ENCODE data around the gene GNG3.
A peak's percentile ranks its signal among the peaks of the same experiment; 100 is the strongest.
"Not testable (repeated sequence)": the region's sequence is repeated elsewhere in the genome, so short reads cannot be mapped to it uniquely, and the experiment has no call there.

The GNG3 gene

GRCh38 chr11:62707277-62707861 is at the start of gene GNG3, which contains the start of gene BSCL2:
Gene GNG3 (plus strand): TSS chr11:62707676. CDS start chr11:62708296, 620 bp downstream.
Gene BSCL2 (minus strand): TSS chr11:62707424. CDS start chr11:62707195, 229 bp downstream.
- DNase-seq = no peak

- DNase-seq = no peak
Observed at GRCh38 chr11:62664405-62665074, 42.9 kb upstream of the GNG3 start.

DNA sequence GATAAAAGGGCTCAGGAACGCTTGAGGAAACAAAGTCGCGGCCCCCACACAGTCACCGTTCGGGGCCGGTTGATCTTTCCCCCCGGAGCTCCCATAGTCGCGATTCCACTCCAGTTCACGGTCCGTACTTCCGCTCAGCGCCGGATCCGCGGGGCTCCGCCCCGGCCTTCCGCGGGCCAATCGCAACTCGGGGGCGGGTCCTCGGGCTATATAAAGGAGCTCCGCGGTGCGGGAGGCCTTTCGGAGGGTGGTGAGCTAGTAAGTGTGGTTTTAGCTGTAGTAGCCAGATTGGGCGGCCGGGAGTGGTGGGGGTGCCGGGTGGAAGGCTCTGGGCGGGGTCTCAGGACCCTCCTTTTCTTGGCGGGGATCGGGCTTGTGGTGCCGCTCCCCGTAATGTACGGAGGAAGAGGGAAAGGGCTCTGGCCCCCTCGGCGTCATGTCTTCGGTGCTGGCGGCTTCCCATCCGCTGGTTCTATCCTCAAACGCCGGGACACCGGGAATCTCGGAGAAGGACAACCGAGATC is 42.3 kb upstream of the GNG3 start, which contains the start of the genes C11orf98 and CSKMT:
Gene C11orf98, minus strand, starts transcription at position 136 of the 524 bp plus-strand sequence. Its CDS starts 41 bp downstream, at position 95.
Gene CSKMT, plus strand, starts transcription at position 238 of the 524 bp plus-strand sequence. CDS start 568 bp downstream, outside the sequence.
- peak; percentile 91 for DNase-seq

- no peak for DNase-seq
Observed at GRCh38 chr11:62665599-62666258, 41.7 kb upstream of the GNG3 start.

DNA sequence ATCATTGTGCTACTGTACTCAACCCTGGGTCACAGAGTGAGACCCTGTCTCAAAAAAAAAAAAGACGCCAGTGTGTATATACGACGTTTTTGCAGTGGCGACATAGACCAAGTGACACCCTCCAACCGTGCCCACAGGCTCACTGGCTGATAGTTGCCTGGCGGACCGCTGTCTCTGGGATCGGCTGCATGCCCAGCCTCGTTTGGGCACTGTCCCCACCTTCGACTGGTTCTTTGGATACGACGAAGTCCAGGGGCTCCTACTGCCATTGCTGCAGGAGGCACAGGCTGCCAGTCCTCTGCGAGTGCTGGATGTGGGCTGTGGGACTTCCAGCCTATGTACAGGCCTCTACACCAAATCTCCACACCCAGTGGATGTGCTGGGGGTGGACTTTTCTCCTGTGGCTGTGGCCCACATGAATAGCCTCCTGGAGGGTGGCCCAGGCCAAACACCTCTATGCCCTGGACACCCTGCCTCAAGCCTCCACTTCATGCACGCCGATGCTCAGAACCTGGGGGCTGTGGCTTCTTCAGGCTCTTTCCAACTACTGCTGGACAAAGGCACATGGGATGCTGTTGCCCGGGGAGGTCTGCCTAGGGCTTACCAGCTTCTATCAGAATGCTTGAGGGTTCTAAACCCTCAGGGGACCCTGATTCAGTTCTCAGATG is 41.1 kb upstream of the GNG3 start:
- DNase-seq = no peak

DNA sequence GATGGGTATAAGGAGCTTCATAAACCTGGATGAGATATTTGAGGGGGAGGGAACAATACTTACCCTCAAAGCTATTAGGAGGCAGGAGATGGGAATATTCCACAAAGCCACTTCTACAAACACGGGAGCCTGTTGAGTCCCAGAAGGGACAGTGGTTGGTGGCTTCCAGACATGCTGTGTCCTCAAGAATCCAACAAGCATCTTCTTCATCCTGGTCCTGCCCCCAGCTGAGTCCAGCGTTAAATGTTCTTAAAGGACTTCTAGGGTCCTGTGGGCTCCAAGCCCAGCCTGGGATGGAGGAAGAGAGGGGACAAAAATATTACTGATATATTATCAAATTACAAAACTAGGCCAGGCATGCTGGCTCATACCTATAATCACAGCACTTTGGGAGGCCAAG is 40.0 kb upstream of the GNG3 start:
- no peak for DNase-seq

GRCh38 chr11:62669420-62670161 is 37.9 kb upstream of the GNG3 start:
- no peak for DNase-seq

GRCh38 chr11:62671236-62671607 is 36.3 kb upstream of the GNG3 start:
- DNase-seq = no peak

DNA sequence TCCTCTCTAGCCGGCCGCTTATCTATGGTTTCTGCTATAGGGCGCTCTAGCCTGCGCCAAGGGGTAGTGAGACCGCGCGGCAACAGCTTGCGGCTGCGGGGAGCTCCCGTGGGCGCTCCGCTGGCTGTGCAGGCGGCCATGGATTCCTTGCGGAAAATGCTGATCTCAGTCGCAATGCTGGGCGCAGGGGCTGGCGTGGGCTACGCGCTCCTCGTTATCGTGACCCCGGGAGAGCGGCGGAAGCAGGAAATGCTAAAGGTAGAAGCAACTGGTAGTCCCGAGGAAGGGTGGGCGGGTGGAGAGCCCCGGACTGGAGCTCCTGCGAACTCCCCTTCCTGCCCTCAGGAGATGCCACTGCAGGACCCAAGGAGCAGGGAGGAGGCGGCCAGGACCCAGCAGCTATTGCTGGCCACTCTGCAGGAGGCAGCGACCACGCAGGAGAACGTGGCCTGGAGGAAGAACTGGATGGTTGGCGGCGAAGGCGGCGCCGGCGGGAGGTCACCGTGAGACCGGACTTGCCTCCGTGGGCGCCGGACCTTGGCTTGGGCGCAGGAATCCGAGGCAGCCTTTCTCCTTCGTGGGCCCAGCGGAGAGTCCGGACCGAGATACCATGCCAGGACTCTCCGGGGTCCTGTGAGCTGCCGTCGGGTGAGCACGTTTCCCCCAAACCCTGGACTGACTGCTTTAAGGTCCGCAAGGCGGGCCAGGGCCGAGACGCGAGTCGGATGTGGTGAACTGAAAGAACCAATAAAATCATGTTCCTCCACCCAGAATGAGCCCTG is 35.7 kb upstream of the GNG3 start, which contains the start of the genes LBHD1 and UQCC3:
Gene LBHD1, minus strand, starts transcription at position 660 of the 782 bp plus-strand sequence. CDS start 2,236 bp downstream, outside the sequence.
Gene UQCC3, plus strand, starts transcription at position 66 of the 782 bp plus-strand sequence. Its CDS starts 73 bp downstream, at position 139.
- DNase-seq = peak; percentile 90

DNA sequence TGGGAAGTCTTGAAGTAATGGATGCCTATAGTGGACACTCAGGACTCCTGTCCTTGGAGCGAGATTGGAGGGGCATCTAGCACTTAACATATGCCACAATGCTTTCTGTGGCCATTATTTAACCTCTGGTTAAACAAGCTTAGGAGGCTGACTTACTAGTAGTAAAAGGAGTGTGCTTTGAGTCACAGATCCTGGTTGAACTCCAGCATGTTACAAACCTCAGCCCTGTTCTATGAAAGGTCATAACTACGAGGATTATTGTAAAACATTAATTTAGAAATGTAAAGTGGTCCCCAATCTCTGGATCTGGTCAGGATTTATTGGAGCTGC is 34.3 kb upstream of the GNG3 start:
- DNase-seq = no peak

- not testable (repeated sequence) for DNase-seq
Observed at GRCh38 chr11:62675415-62675814, 32.1 kb upstream of the GNG3 start.

DNA sequence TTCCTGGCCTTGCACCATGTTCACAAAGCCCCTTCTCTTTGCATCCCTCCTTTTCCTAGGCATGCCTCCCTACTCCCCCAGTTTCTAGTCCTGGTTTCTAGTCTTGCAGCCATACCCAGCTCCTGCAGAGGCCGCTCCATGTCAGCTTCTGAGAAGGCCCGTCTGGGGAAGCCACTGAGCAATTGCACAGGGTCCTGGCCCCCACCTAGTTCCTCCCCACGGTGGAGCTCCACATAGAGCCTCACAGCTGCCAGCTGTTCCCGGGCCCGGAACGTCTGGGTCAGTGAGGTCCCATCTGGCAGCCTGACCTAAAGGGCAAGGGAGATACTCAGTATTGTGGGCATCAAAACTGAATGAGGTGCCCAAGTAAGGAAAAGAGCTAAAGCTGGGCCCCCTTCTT is 30.8 kb upstream of the GNG3 start:
- DNase-seq = peak; percentile 44

DNA sequence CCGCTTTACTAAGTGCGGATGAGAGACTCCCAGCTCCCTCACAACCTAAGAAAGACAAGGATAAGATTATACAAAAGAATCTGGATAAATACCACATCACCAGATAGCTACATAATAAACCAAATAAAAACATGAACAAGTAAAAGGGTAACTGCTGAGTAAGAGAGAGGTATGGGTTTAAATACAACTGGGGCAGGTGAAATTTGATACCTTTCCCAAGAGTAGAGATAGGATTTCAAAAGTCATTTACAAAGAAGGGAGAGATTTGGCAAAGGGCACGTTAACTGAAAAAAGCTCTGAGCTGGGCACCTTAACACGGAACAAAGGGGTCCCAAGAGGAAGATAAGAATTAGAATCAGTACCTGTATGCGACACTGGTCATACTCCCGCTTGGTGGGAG is 30.3 kb upstream of the GNG3 start:
- no peak for DNase-seq

GRCh38 chr11:62677714-62678113 is 29.8 kb upstream of the GNG3 start:
- DNase-seq = no peak

GRCh38 chr11:62678433-62678769 is 29.1 kb upstream of the GNG3 start:
- DNase-seq = no peak

DNA sequence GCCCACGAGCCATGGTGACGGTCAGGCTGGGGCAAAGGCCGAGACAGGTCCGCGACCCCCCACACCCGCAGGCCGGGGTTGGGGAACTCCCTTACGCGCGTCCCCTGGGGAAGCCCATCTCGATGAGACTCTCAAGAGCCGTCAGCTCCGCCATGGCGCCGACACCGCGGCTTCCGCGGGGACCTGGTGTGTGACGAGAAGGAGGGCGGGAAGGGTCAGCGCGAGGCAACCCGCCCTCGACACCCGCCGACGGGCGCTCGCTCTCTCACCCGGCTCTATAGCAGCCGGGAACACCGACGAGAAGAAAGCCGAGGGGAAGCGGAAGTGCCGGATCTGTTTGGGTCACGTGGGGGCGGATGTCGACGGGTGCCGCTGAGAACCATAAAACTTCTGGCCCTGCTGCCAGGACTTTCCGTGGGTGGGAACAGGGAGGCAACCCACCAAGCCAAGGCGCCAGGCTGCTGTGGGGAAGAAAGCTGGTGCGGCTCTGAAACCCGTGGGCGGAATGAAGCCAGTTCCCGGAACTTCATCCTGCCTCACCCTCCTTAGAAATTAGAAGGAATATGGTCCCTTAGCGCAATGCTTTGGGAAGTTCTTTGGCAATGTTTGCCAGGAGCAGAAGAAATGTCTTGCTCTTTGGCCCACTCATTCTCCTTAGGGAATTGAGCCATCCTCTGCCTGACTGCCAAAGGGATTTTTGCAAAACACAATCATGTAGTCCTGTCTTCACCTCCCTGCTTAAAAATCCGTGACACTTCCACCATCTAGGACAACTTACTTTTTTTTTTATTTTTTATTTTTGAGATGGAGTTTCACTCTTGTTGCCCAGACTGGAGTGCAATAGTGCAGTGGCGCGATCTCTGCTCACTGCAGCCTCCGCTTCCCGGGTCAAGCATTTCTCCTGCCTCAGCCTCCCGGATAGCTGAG is 28.4 kb upstream of the GNG3 start, which contains the start of gene UBXN1:
Gene UBXN1, minus strand, starts transcription at position 304 of the 927 bp plus-strand sequence. Its CDS starts 150 bp downstream, at position 154.
- DNase-seq = peak; percentile 90

DNA sequence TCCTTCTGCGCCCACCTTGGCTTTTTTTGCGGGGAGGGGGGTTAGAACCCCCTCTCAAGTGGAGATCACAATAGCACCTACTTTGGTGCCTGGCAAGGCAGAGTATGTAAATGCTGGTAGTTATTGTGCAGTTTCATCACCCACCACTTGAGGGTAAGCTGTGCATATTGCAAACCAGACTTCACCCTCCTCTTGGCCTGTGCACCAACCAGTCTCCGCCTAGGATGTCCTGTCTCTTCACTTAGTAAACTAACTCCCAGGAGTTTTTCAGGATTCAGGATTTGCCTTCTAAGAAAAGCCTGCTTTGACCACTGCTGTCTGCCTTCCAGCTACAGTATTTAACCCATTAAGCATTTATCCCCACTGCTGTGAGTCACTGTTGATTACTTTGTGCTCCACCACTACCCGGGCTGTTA is 26.6 kb upstream of the GNG3 start:
- peak; percentile 78 for DNase-seq

- DNase-seq = no peak
Observed at GRCh38 chr11:62682518-62682917, 25.0 kb upstream of the GNG3 start.

- DNase-seq = no peak
Observed at GRCh38 chr11:62687508-62688396, 19.7 kb upstream of the GNG3 start.
